ENCODE data around the gene ZNF428.

Gene ZNF428

GRCh38 chr19:43619262-43620060 is at the start of gene ZNF428:
Gene ZNF428 (minus strand): TSS chr19:43619629. CDS start chr19:43614304, 5,325 bp downstream.
- Histone ChIP-seq H3K27me3 (ENCODE audit: low read length) (no peaks in the 10 kb centered on the region), H2AFZ (ENCODE audit: low read depth, low read length, severe bottlenecking) (peak within 1 kb of the TSS; percentile 83), H4K20me1 (ENCODE audit: low read depth, low read length) (no peaks in the 10 kb centered on the region), H3K9me3 (ENCODE audit: insufficient read depth, low read length) (no peaks in the 10 kb centered on the region), H3F3A (ENCODE audit: insufficient read depth) (peaks cover 21% of the 10 kb centered on the region), H3K4me2 (ENCODE audit: low read depth, low read length, poor library complexity, severe bottlenecking) (peak within 1 kb of the TSS; percentile 78), H3K36me3 (ENCODE audit: low read length) (no peaks in the 10 kb centered on the region), H3K4me3 (ENCODE audit: insufficient read depth, low read length, poor library complexity, severe bottlenecking) (peak within 1 kb of the TSS; percentile 65), H3K9ac (ENCODE audit: low read length) (peak within 1 kb of the TSS; percentile 75), H3K9me2 (replicated peaks; ENCODE audit: insufficient read depth, low read length) (no peaks in the 10 kb centered on the region), H3K79me2 (ENCODE audit: insufficient read depth, low read length) (peaks cover 37% of the 10 kb centered on the region), H3K27ac (ENCODE audit: low read depth, low read length) (peak within 1 kb of the TSS; percentile 69)
- no peak for TF ChIP-seq EZH2phosphoT487 (conservative IDR thresholded peaks at IDR 0.05; ENCODE audit: low read length)

GRCh38 chr19:43668406-43669109 is 49.1 kb upstream of the ZNF428 start:
- Histone ChIP-seq H3K36me3 (ENCODE audit: low read length) (no peaks in the 10 kb centered on the region), H3K9me3 (ENCODE audit: insufficient read depth, low read length) (no peaks in the 10 kb centered on the region), H4K20me1 (ENCODE audit: low read depth, low read length) (no peaks in the 10 kb centered on the region), H3K9me2 (replicated peaks; ENCODE audit: insufficient read depth, low read length) (no peaks in the 10 kb centered on the region), H2AFZ (ENCODE audit: low read depth, low read length, severe bottlenecking) (no peak overlapping the region), H3K79me2 (ENCODE audit: insufficient read depth, low read length) (no peaks in the 10 kb centered on the region), H3K9ac (ENCODE audit: low read length) (no peak overlapping the region), H3K4me2 (ENCODE audit: low read depth, low read length, poor library complexity, severe bottlenecking) (no peak overlapping the region), H3K4me3 (ENCODE audit: insufficient read depth, low read length, poor library complexity, severe bottlenecking) (no peak overlapping the region), H3F3A (ENCODE audit: insufficient read depth) (no peaks in the 10 kb centered on the region), H3K27ac (ENCODE audit: low read depth, low read length) (no peak overlapping the region), H3K27me3 (ENCODE audit: low read length) (no peaks in the 10 kb centered on the region)
- TF ChIP-seq EZH2phosphoT487 (conservative IDR thresholded peaks at IDR 0.05; ENCODE audit: low read length) (no peak), CTCF (IDR thresholded peaks at IDR 0.05; ENCODE audit: insufficient read depth, low read length, poor library complexity, severe bottlenecking) (no peak)

- Histone ChIP-seq H3F3A (ENCODE audit: insufficient read depth) (no peaks in the 10 kb centered on the region), H3K79me2 (ENCODE audit: insufficient read depth, low read length) (no peaks in the 10 kb centered on the region), H3K9me3 (ENCODE audit: insufficient read depth, low read length) (no peaks in the 10 kb centered on the region), H3K27ac (ENCODE audit: low read depth, low read length) (no peak overlapping the region), H3K9ac (ENCODE audit: low read length) (no peak overlapping the region), H3K9me2 (replicated peaks; ENCODE audit: insufficient read depth, low read length) (no peaks in the 10 kb centered on the region), H3K4me2 (ENCODE audit: low read depth, low read length, poor library complexity, severe bottlenecking) (no peak overlapping the region), H3K4me3 (ENCODE audit: insufficient read depth, low read length, poor library complexity, severe bottlenecking) (no peak overlapping the region), H4K20me1 (ENCODE audit: low read depth, low read length) (no peaks in the 10 kb centered on the region), H3K27me3 (ENCODE audit: low read length) (no peaks in the 10 kb centered on the region), H2AFZ (ENCODE audit: low read depth, low read length, severe bottlenecking) (no peak overlapping the region), H3K36me3 (ENCODE audit: low read length) (no peaks in the 10 kb centered on the region)
- TF ChIP-seq EZH2phosphoT487 (conservative IDR thresholded peaks at IDR 0.05; ENCODE audit: low read length) (no peak), CTCF (IDR thresholded peaks at IDR 0.05; ENCODE audit: insufficient read depth, low read length, poor library complexity, severe bottlenecking) (no peak)
Measured at GRCh38 chr19:43667876-43668405, 48.5 kb upstream of the ZNF428 start.
